K562 (cell line): ENCODE data around the gene TMEM158. TPM values are rescaled to one million over a fixed set of nuclear protein-coding genes. Genes with fewer than 3 reads are reported as not detected.

ENCODE experiments used
- AFF1 ChIP-seq, 2 experiments: fragments of 450-650 bp; IDR thresholded peaks; 2 replicates each; pipeline ENCODE4 v1.6.1; 2018; ENCODE audit warnings: mild to moderate bottlenecking in 2 of 2, low read depth in 1 of 2; ENCODE audit not compliant: partially characterized antibody in 2 of 2
- ARID3B ChIP-seq: fragments of 250-450 bp; sonication (Bioruptor Pico); IDR thresholded peaks from 2 replicates; pipeline ENCODE4 v1.4.0; 2020; ENCODE audit warnings: borderline replicate concordance
- BRD9 ChIP-seq: fragments of 450-650 bp; IDR thresholded peaks from 2 replicates; pipeline ENCODE4 v1.6.1; 2018; ENCODE audit warnings: low read depth; ENCODE audit not compliant: partially characterized antibody
- CAMTA2 ChIP-seq: fragments of 250-450 bp; sonication (Bioruptor Pico); conservative IDR thresholded peaks from 2 replicates; pipeline ENCODE4 v1.5.1; 2022
- CBX5 ChIP-seq: IDR thresholded peaks from 2 replicates; pipeline ENCODE4 v1.6.1; 2014; ENCODE audit warnings: low read depth, borderline replicate concordance
- CEBPG ChIP-seq, 3 experiments: fragments of 200-800 bp in 1 of 3; sonication (Bioruptor generic) in 1 of 3; sonication (generic) in 1 of 3; formaldehyde crosslinking in 1 of 3; IDR thresholded peaks in 2 of 3; conservative IDR thresholded peaks in 1 of 3; 2 replicates each; pipeline versions ENCODE4 v1.6.1 to v1.8.0; 2016 to 2022; ENCODE audit warnings: missing compliant biosample characterization in 2 of 3, missing genetic modification characterization in 2 of 3, mild to moderate bottlenecking in 1 of 3, missing genetic modification reagents in 1 of 3
- CREM ChIP-seq: IDR thresholded peaks from 2 replicates; pipeline ENCODE4 v1.6.1; 2014; ENCODE audit warnings: antibody characterized with exemption, low read depth
- EP300 ChIP-seq: IDR thresholded peaks from 2 replicates; pipeline ENCODE4 v1.6.1; 2012; ENCODE audit warnings: low read length, improper control_type of control experiment
- GATAD2B ChIP-seq: fragments of 450-650 bp; IDR thresholded peaks from 2 replicates; pipeline ENCODE4 v1.6.1; 2017; ENCODE audit warnings: mild to moderate bottlenecking, borderline replicate concordance
- ILK ChIP-seq: fragments of 450-650 bp; IDR thresholded peaks from 2 replicates; pipeline ENCODE4 v1.6.1; 2016; ENCODE audit warnings: missing genetic modification characterization, low read depth, mild to moderate bottlenecking, missing compliant biosample characterization, moderate library complexity, borderline replicate concordance
- KLF13 ChIP-seq: fragments of 450-650 bp; IDR thresholded peaks from 2 replicates; pipeline ENCODE4 v1.6.1; 2016; ENCODE audit warnings: missing genetic modification characterization, low read depth, mild to moderate bottlenecking, missing compliant biosample characterization, moderate library complexity, borderline replicate concordance
- PHF21A ChIP-seq: fragments of 450-650 bp; IDR thresholded peaks from 2 replicates; pipeline ENCODE4 v1.6.1; 2017; ENCODE audit warnings: low read depth, borderline replicate concordance
- PYGO2 ChIP-seq: fragments of 450-650 bp; IDR thresholded peaks from 2 replicates; pipeline ENCODE4 v1.6.1; 2016; ENCODE audit warnings: mild to moderate bottlenecking, missing genetic modification characterization, moderate library complexity, missing compliant biosample characterization
- SOX6 ChIP-seq: fragments of 450-650 bp; IDR thresholded peaks from 2 replicates; pipeline ENCODE4 v1.6.1; 2014; ENCODE audit warnings: mild to moderate bottlenecking
- TAF7 ChIP-seq: fragments of 450-650 bp; IDR thresholded peaks from 2 replicates; pipeline ENCODE4 v1.6.1; 2016; ENCODE audit warnings: missing genetic modification characterization, missing compliant biosample characterization
- TOE1 ChIP-seq, 2 experiments: fragments of 450-650 bp in 1 of 2; sonication (generic) in 1 of 2; formaldehyde crosslinking in 1 of 2; IDR thresholded peaks; 2 replicates each; pipeline versions ENCODE4 v1.7.1 to v1.8.0; 2016 to 2022; ENCODE audit warnings: borderline replicate concordance in 2 of 2, mild to moderate bottlenecking in 2 of 2, antibody characterized with exemption in 1 of 2, inconsistent platforms in 1 of 2, low read depth in 1 of 2, missing genetic modification reagents in 1 of 2, moderate library complexity in 1 of 2
- polyA plus RNA-seq, 8 experiments: library from polyadenylated mRNA; depleted of rRNA in 4 of 8; stranded (reverse) in 5 of 8; unstranded in 3 of 8; fragments of >200 nt; fragmentation: Nextera tagmentation in 2 of 8; fragmentation: Illumina TruSeq in 1 of 8; extraction: Ambion mirVana in 2 of 8; extraction: Trizol in 1 of 8; gene quantifications; 2 replicates each; pipeline versions ENCODE4 v1.2.1 to v1.2.3, GENCODE V29; 2011 to 2014; ENCODE audit warnings: inconsistent platforms in 1 of 8, missing spikeins in 1 of 8
- total RNA-seq, 7 experiments: library from RNA; depleted of rRNA in 6 of 7; stranded (reverse); fragments of >200 nt in 6 of 7; fragmentation: Illumina TruSeq in 2 of 7; extraction: Trizol in 2 of 7; gene quantifications; 2 replicates each; pipeline versions ENCODE4 v1.2.1 to v1.2.3, GENCODE V29; 2011 to 2021; ENCODE audit warnings: low replicate concordance in 1 of 7
- TF ChIP-seq, protein P1 (sequence below): fragments of 250-450 bp; sonication (Bioruptor Pico); IDR thresholded peaks from 2 replicates; pipeline ENCODE4 v1.5.0; 2021
- TF ChIP-seq, protein P2 (sequence below): sonication (generic); formaldehyde crosslinking; IDR thresholded peaks from 2 replicates; pipeline ENCODE4 v1.8.0; 2022; ENCODE audit warnings: mild to moderate bottlenecking, missing genetic modification reagents

The TMEM158 gene
- total and polyA plus RNA-seq, 9 of the 15 experiments (the other 6 are each of a cell fraction or from before 2014, with no cell fraction given): 2.2 to 46.5 (median 8.4) TPM

DNA sequence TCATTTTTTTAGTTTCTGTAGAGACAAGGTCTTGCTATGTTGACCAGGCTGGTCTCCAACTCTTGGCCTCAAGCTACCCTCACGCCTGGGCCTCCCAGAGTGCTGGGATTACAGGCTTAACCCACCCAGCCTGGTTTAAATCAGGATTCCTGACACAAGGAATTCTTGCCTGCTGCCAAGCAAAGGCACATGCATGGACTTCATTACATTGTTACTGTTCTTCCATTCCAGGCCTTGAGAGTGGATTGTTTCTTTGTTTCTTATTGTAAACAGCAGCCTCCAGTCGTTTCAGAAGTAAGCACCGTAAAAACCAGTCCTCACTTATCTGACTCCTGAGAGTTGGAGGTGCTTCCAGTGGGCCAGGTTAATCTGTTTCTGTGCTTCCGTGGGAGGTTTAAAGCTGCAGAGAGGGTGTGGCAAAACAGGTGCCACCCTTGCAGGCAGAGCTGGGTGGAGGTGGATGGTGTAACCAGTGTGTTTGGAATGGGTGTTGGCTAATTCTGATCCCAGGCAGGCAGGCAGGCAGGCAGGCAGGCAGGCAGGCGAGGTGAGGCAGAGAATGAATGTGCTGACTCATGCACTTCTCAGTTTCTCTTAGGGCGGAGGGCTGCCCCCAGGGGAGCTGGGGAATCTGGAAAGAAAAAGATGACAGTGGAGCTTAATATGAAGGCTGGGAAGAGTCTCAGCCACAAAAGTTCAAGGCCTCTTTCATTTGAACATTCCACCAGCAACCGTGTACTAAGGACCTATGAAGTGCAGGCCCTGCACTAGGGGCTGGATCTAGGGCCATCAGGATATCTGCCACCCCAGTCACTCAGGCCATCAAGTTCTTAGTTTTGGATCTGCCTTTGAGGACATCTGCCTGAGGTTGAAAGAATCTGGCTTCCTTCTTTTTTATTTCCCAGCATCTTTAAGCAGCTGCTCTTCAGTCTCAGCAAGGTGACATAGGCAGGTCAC is 42.9 kb downstream of the TMEM158 start (continued):
- TF ChIP-seq, protein P1, sequence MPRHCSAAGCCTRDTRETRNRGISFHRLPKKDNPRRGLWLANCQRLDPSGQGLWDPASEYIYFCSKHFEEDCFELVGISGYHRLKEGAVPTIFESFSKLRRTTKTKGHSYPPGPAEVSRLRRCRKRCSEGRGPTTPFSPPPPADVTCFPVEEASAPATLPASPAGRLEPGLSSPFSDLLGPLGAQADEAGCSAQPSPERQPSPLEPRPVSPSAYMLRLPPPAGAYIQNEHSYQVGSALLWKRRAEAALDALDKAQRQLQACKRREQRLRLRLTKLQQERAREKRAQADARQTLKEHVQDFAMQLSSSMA (CRISPR knock-in tag): no peak
- TF ChIP-seq TOE1 (IDR thresholded peaks at IDR 0.05; ENCODE audit: borderline replicate concordance): 0 out of 2 replicates have a peak, but pooled peaks have one; percentile 44
- no peak for TF ChIP-seq TOE1 (CRISPR knock-in tag; IDR thresholded peaks at IDR 0.05; ENCODE audit: borderline replicate concordance, low read depth)
- TF ChIP-seq PYGO2 (tag): no peak
- no peak for TF ChIP-seq PHF21A
- TF ChIP-seq AFF1 (IDR thresholded peaks at IDR 0.05; ENCODE audit: low read depth in 1 of 2, partially characterized antibody in 2 of 2): no peak
- TF ChIP-seq CAMTA2 (CRISPR knock-in tag): no peak
- TF ChIP-seq CEBPG (CRISPR knock-in tag; IDR thresholded peaks at IDR 0.05): no peak
- 0 out of 4 replicates have a peak, but pooled peaks of 1 of the 2 experiments have one; percentile 34 for TF ChIP-seq CEBPG (tag; conservative IDR thresholded peaks at IDR 0.05 in 1 of 2, IDR thresholded peaks at IDR 0.05 in 1 of 2)
- no peak for TF ChIP-seq ARID3B (CRISPR knock-in tag)
- TF ChIP-seq CBX5: peak; percentile 76
- peak; percentile 18; the same call in 1 of the 2 replicates for TF ChIP-seq CREM
- no peak for TF ChIP-seq BRD9
- TF ChIP-seq TAF7 (tag): peak; percentile 70; the same call in 1 of the 2 replicates
- TF ChIP-seq EP300: peak; percentile 27; the same call in 1 of the 2 replicates
- no peak for TF ChIP-seq KLF13
- TF ChIP-seq GATAD2B: no peak
- 0 out of 2 replicates have a peak, but pooled peaks have one; percentile 27 for TF ChIP-seq SOX6
- TF ChIP-seq, protein P2, sequence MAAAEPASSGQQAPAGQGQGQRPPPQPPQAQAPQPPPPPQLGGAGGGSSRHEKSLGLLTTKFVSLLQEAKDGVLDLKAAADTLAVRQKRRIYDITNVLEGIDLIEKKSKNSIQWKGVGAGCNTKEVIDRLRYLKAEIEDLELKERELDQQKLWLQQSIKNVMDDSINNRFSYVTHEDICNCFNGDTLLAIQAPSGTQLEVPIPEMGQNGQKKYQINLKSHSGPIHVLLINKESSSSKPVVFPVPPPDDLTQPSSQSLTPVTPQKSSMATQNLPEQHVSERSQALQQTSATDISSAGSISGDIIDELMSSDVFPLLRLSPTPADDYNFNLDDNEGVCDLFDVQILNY (CRISPR knock-in tag): no peak
- TF ChIP-seq ILK: no peak
